Left ventricle myocardium superior (tissue), 1 donor: ENCODE data around the gene SHOC2. TPM values are rescaled to one million over a fixed set of nuclear protein-coding genes. Genes with fewer than 3 reads are reported as not detected.

Source experiments
- ATAC-seq: fragments of 200-7000 bp; cut with Tn5 transposase; one replicate; pipeline ENCODE4 v1.9.1; 2020; ENCODE audit warnings: mild to moderate bottlenecking, moderate library complexity
- DNase-seq: peaks from one replicate; pipeline ENCODE4 v3.0.0-alpha.2; 2020
- intact Hi-C: fragments of 100-400 bp; cut with micrococcal nuclease; formaldehyde crosslinking; loops from one replicate; pipeline ENCODE4 v1.11.0; 2022
- microRNA-seq: library from miRNA; unstranded; fragments of <30 nt; microRNA quantifications from one replicate; pipeline ENCODE4 v1.2.0, GENCODE V29; 2020; ENCODE audit warnings: borderline number of aligned reads
- total RNA-seq: library from RNA; stranded (reverse); fragmentation: NEBNext Ultra II Directional; extraction: Animal tissue kit (Norgen Biotek cat#: 25700); gene quantifications from one replicate; pipeline ENCODE4 v1.2.1, GENCODE V29; 2021
- donor health status: DM: no; HTN: yes; CAD: no; lungs with severe emphysema.

SHOC2 gene
- total RNA-seq, 1 donor from 2014 or later: 42.7 TPM

GRCh38 chr10:111015181-111015580, 95.8 kb downstream of the SHOC2 start:
- intact Hi-C loops: no loop called here
- no peak for ATAC-seq
- DNase-seq: no peak

GRCh38 chr10:111017098-111017497, 97.7 kb downstream of the SHOC2 start:
- intact Hi-C loops: no loop called here
- DNase-seq (no peak), ATAC-seq (no peak)

DNA sequence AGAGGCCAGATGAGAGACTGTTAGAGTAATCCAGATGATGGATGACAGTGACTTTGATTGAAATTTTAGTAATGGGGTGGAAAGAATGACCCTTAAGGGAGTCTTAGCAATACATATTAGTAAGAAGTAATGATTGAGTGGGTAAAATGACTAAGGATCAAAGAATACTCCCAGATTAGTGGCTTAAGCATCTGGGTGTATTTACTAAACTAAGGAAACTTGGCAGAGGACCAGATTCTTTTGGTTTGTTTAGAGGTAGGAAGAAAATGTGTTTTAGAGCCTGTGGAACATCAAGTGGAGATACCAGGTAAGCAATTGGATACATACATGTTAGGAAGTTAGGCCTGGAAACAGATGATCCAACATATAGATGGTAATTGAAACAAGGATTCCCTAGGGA, 98.6 kb downstream of the SHOC2 start:
- ATAC-seq: no peak
- intact Hi-C loops: no loop called here

GRCh38 chr10:111023060-111023459, 103.7 kb downstream of the SHOC2 start:
- intact Hi-C loops: no loop called here
- DNase-seq (no peak), ATAC-seq (no peak)

More for the DNA sequence above, 98.6 kb downstream of the SHOC2 start:
- no peak for DNase-seq

DNA sequence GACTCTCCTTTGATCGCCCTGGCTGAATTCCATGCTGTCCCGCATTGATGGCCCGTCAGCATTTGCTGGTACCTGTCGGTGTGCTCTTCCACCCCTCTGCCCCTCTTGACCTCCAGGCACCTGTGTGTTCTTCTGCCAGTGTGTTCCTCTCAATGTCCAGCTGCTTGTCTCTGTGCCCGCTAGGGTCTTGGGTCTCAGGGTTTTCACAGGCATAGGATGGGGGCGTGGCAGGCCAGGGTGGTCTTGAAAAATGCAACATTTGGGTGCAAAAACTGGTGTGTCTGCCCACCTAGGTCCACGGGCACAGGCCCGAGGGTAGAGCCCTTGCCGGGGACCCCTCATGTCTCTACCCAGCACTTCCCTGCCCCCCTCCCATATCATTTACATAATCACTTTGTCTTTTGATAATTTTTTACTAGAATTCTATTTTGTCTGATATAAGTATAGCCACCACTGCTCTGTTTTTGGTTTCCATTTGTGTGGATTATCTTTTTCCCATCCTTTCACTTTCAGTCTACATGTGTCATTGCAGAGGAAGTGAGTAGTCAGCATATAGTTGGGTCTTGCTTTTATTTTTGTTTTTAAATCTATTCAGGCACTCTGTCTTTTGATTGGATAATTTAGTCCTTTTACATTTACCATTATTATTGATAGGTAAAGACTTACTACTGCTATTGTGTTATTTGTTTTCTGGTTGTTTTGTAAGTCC, 110.8 kb downstream of the SHOC2 start:
- DNase-seq: no peak
- intact Hi-C loops: no loop called here
- no peak for ATAC-seq

- DNase-seq (no peak), ATAC-seq (no peak)
- intact Hi-C loops: no loop called here
These were observed 115.3 kb downstream of the SHOC2 start for GRCh38 chr10:111034598-111035310.

DNA sequence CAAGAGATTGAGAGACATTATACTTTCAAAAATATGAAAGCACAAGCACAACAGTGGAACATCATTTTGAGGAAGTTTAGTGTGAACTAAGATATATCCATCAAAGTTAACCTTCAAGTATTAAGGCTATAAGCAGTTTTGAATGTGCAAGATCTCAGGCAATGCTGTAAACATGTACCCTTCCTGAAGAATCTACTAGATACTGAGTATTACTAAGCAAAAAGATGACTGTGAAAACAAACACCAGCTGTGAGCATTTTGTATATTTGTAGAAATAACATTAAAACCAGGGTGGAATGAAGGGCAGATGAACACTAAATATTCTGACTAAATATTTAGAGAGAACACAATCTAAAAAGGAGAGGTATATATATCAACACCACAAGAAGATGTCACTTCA, 116.1 kb downstream of the SHOC2 start:
- ATAC-seq: no peak
- intact Hi-C loops: no loop called here
- no peak for DNase-seq

DNA sequence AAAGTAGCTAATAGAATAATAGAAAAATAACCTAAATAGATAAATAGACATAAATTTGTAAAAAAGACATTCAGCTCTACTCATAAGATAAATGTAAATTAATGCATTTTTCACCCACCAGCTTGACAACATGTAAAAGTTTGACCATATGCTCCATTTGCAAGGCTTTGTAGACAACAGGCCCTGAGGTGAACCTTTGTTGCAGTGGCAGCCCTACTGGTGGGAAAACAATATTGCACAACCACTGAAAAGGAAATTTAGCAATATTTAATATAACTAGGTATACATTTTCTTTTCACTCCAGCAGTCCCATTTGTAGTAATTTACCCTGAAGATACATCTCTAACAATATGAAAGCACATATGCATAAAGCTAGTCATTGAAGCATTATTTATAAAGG, 118.5 kb downstream of the SHOC2 start:
- no peak for DNase-seq
- intact Hi-C loops: no loop called here
- no peak for ATAC-seq

DNA sequence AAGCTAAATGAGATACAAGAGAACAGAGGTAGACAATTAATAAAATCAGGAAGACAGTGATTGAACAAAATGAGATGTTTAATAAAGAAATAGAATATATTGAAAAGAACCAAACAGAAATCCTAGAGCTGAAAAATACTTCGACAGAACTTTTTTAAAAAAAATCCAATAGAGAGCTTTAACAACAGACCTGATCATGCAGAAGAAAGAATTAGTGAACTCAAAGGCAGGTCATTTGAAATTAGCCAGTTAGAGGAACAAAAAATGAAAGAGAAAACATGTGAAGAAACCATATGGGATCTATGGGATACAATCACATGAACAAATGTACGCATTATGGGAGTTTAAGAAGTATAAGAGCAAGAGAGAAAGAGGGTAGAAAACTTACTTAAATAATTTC, 120.1 kb downstream of the SHOC2 start:
- intact Hi-C loops: no loop called here
- DNase-seq: no peak

DNA sequence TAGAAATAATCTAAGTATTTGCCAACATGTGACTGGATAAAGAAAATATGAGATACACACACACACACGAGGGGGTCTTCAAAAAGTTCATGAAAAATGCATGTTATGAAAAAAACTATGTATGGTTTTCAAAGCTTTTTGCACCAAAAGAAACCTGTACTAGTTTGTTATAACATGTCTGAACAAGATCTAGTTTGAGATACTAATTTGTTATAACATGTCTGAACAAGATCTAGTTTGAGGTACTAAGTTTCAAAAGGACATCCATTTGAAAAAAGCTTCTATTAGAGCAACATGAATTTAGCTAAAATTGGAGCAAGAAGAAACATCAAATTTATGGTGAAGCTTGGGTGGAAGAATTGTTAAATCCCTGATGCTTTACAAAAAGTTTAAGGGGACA, 137.6 kb downstream of the SHOC2 start:
- ATAC-seq (no peak), DNase-seq (no peak)
- intact Hi-C loops: no loop called here

More for the DNA sequence above, 120.1 kb downstream of the SHOC2 start:
- ATAC-seq: no peak

Small RNA genes within 50 kb of the gene (microRNA-seq; reads per million reads assigned to microRNA genes)
- gene MIR548E: not detected

Other genes with a start within 250 kb of the SHOC2 start
- 82.4 TPM for gene PDCD4, start 47.7 kb upstream of the SHOC2 start, total RNA-seq
- 20.6 TPM for gene BBIP1, start 424 bp upstream of the SHOC2 start, total RNA-seq
- gene ADRA2A, start 157.4 kb downstream of the SHOC2 start, total RNA-seq: 0.64 TPM